GM12878 (cell line): ENCODE data around the gene NXNL1. TPM values are rescaled to one million over a fixed set of nuclear protein-coding genes. Genes with fewer than 3 reads are reported as not detected.

Experiments used
- ATAC-seq: fragments of 200-7000 bp; cut with Tn5 transposase; 3 replicates; pipeline ENCODE4 v1.9.1; 2020; ENCODE audit warnings: mild to moderate bottlenecking, moderate library complexity
- BruUV-seq: library from RNA; stranded (reverse); fragments of 400-500 nt; replicated peaks from 2 replicates; lab custom pipeline; 2021; lab: Mats Ljungman, UMichigan
- CTCF ChIA-PET: fragments of 300-600 bp; sonication (Branson Sonifier 250); formaldehyde crosslinking; extraction: SDS; loops from one replicate; lab custom pipeline; 2021; ENCODE audit warnings: inconsistent platforms; lab: Yijun Ruan, JAX
- POLR2A ChIA-PET: fragments of 350-600 bp; formaldehyde crosslinking; extraction: SDS; loops from one replicate; lab custom pipeline; 2021; ENCODE audit warnings: inconsistent platforms; lab: Charles Lee
- RAD21 ChIA-PET: fragments of 300-600 bp; sonication (Branson Sonifier 250); formaldehyde crosslinking; loops from one replicate; lab custom pipeline; 2023; ENCODE audit warnings: antibody characterized with exemption; ENCODE audit not compliant: unreplicated experiment; lab: Charles Lee
- SMC1A ChIA-PET: fragments of 300-600 bp; sonication (Branson Sonifier 250); formaldehyde crosslinking; loops from one replicate; lab custom pipeline; 2023; ENCODE audit not compliant: unreplicated experiment, uncharacterized antibody; lab: Charles Lee
- DNase-seq: peaks from one replicate; pipeline ENCODE4 v3.0.0-alpha.2; 2011; ENCODE audit warnings: low read depth, low spot score
- FAIRE-seq: peaks from 3 replicates; lab custom pipeline; 2011; peaks lifted over from hg19 to GRCh38; lab: Jason Lieb, UNC
- H2AFZ ChIP-seq: 2 replicates; pipeline ENCODE4 v1.6.0; 2011; ENCODE audit warnings: low read depth, low read length, control low read depth; ENCODE audit not compliant: control insufficient read depth
- H3K27ac ChIP-seq: 2 replicates; pipeline ENCODE4 v1.5.1; 2011; ENCODE audit warnings: control low read depth; ENCODE audit not compliant: control insufficient read depth, insufficient read depth
- H3K27me3 ChIP-seq, 2 experiments: replicated peaks in 1 of 2; 2 replicates each; pipeline versions ENCODE4 v1.6.0 to v1.6.1; 2011; ENCODE audit warnings: low read length in 1 of 2; ENCODE audit not compliant: control insufficient read depth in 2 of 2, insufficient read depth in 2 of 2
- H3K36me3 ChIP-seq, 2 experiments: 2 replicates each; pipeline ENCODE4 v1.5.1; 2011; ENCODE audit warnings: low read length in 1 of 2; ENCODE audit not compliant: control insufficient read depth in 2 of 2, insufficient read depth in 2 of 2
- H3K4me1 ChIP-seq: 2 replicates; pipeline ENCODE4 v1.6.1; 2011; ENCODE audit warnings: mild to moderate bottlenecking, low read length, moderate library complexity, mixed read lengths; ENCODE audit not compliant: control insufficient read depth, insufficient read depth
- H3K4me2 ChIP-seq: 2 replicates; pipeline ENCODE4 v1.6.0; 2011; ENCODE audit warnings: control low read depth; ENCODE audit not compliant: control insufficient read depth, insufficient read depth
- H3K4me3 ChIP-seq: fragments of 200-600 bp; sonication (generic); 2 replicates; pipeline ENCODE4 v1.5.1; 2016
- H3K79me2 ChIP-seq: 2 replicates; pipeline ENCODE4 v1.6.0; 2011; ENCODE audit warnings: low read length; ENCODE audit not compliant: control insufficient read depth, insufficient read depth
- H3K9ac ChIP-seq: 2 replicates; pipeline ENCODE4 v1.8.0; 2011; ENCODE audit warnings: low read length, control low read depth, mixed read lengths; ENCODE audit not compliant: control insufficient read depth, insufficient read depth
- H3K9me3 ChIP-seq: replicated peaks from 3 replicates; pipeline ENCODE4 v1.5.1; 2011; ENCODE audit warnings: mild to moderate bottlenecking, low read length; ENCODE audit not compliant: control insufficient read depth, insufficient read depth
- H4K20me1 ChIP-seq: 2 replicates; pipeline ENCODE4 v1.6.0; 2011; ENCODE audit not compliant: control insufficient read depth, insufficient read depth
- BRCA1 ChIP-seq: IDR thresholded peaks from 2 replicates; pipeline ENCODE4 v1.6.1; 2011; ENCODE audit warnings: low read depth, low read length, improper control_type of control experiment
- CBFB ChIP-seq: IDR thresholded peaks from 2 replicates; pipeline ENCODE4 v1.6.1; 2016; ENCODE audit warnings: antibody characterized with exemption, low read depth
- IKZF2 ChIP-seq, 2 experiments: fragments of 450-650 bp; IDR thresholded peaks; 2 replicates each; pipeline ENCODE4 v1.6.1; 2017; ENCODE audit warnings: mild to moderate bottlenecking in 2 of 2, moderate library complexity in 2 of 2
- RAD21 ChIP-seq: IDR thresholded peaks from 2 replicates; pipeline ENCODE4 v1.6.1; 2011; ENCODE audit warnings: mild to moderate bottlenecking, low read depth, low read length, moderate library complexity; ENCODE audit not compliant: insufficient read depth
- WRNIP1 ChIP-seq: IDR thresholded peaks from 2 replicates; pipeline ENCODE4 v1.6.1; 2011; ENCODE audit warnings: low read depth, low read length, improper control_type of control experiment, borderline replicate concordance
- YBX1 ChIP-seq: fragments of 450-650 bp; IDR thresholded peaks from 2 replicates; pipeline ENCODE4 v1.6.1; 2016; ENCODE audit warnings: antibody characterized with exemption
- WGBS: methylation state at CpG from one replicate; pipeline ENCODE4 v1.1.6; 2016; ENCODE audit warnings: low lambda C conversion rate; ENCODE audit not compliant: insufficient replicate concordance, insufficient coverage; ENCODE audit errors: missing lambda C conversion rate; 5-methylcytosine and 5-hydroxymethylcytosine counted together
- in situ Hi-C: fragments of 300-500 bp; cut with MboI; formaldehyde crosslinking; loops from 9 replicates; pipeline ENCODE4 v1.14.3; 2018; ENCODE audit warnings: mixed read lengths
- intact Hi-C: fragments of 100-400 bp; cut with micrococcal nuclease; formaldehyde crosslinking; loops from one replicate; pipeline ENCODE4 v1.14.2; 2022; ENCODE audit not compliant: unreplicated experiment
- polyA plus RNA-seq, 11 experiments: library from polyadenylated mRNA; depleted of rRNA in 4 of 11; unstranded in 6 of 11; stranded (reverse) in 5 of 11; fragments of >200 nt; fragmentation: Nextera tagmentation in 4 of 11; fragmentation: Illumina TruSeq in 1 of 11; extraction: Ambion mirVana in 4 of 11; extraction: Trizol in 1 of 11; gene quantifications; 1 replicate in 1 of 11; 2 replicates in 10 of 11; pipeline versions ENCODE4 v1.2.1 to v1.2.3, GENCODE V29; 2011 to 2016; ENCODE audit warnings: inconsistent platforms in 2 of 11, missing spikeins in 2 of 11, low read depth in 1 of 11
- total RNA-seq, 4 experiments: library from RNA; depleted of rRNA in 3 of 4; stranded (reverse); fragments of >200 nt in 3 of 4; fragmentation: Illumina TruSeq in 1 of 4; extraction: Trizol in 1 of 4; gene quantifications; 2 replicates each; pipeline versions ENCODE4 v1.2.1 to v1.2.3, GENCODE V29; 2013 to 2021
- TF ChIP-seq, protein P1 (sequence below): IDR thresholded peaks from 2 replicates; pipeline ENCODE4 v1.6.1; 2011; ENCODE audit warnings: mild to moderate bottlenecking, low read depth, low read length, moderate library complexity; ENCODE audit not compliant: insufficient replicate concordance
- TF ChIP-seq, protein P2 (sequence below): fragments of 450-650 bp; conservative IDR thresholded peaks from 2 replicates; pipeline ENCODE4 v1.6.1; 2017; ENCODE audit warnings: mild to moderate bottlenecking, moderate library complexity

Gene NXNL1
- total and polyA plus RNA-seq, 10 of the 15 experiments (the other 5 are each of a cell fraction or from before 2014, with no cell fraction given): not detected

DNA sequence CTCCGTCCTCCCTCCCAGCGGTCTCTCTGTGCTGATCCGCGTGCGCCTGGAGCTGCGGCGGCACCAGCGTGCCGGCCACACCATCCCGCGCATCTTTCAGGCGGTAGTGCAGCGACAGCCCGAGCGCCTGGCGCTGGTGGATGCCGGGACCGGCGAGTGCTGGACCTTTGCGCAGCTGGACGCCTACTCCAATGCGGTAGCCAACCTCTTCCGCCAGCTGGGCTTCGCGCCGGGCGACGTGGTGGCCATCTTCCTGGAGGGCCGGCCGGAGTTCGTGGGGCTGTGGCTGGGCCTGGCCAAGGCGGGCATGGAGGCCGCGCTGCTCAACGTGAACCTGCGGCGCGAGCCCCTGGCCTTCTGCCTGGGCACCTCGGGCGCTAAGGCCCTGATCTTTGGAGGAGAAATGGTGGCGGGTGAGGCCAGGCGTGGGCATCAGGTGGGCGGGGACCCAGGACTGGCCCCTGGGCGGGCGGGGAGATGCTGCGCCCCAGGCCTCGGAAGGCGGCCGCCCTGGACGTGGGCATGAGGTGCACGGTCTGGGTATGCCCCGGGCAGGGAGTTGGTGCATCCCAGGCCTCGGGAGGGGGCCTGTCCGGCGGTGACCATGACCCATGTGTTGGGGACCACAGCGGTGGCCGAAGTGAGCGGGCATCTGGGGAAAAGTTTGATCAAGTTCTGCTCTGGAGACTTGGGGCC lies 26.0 kb upstream of the NXNL1 start:
- intact Hi-C loops: no loop called here

More for the DNA sequence above, 26.0 kb upstream of the NXNL1 start:
- TF ChIP-seq IKZF2 (IDR thresholded peaks at IDR 0.05) (no peak), YBX1 (no peak), CBFB (no peak), BRCA1 (no peak), RAD21 (no peak), WRNIP1 (no peak)
- TF ChIP-seq, protein P1, sequence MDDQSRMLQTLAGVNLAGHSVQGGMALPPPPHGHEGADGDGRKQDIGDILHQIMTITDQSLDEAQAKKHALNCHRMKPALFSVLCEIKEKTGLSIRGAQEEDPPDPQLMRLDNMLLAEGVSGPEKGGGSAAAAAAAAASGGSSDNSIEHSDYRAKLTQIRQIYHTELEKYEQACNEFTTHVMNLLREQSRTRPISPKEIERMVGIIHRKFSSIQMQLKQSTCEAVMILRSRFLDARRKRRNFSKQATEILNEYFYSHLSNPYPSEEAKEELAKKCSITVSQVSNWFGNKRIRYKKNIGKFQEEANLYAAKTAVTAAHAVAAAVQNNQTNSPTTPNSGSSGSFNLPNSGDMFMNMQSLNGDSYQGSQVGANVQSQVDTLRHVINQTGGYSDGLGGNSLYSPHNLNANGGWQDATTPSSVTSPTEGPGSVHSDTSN: no peak
- TF ChIP-seq, protein P2, sequence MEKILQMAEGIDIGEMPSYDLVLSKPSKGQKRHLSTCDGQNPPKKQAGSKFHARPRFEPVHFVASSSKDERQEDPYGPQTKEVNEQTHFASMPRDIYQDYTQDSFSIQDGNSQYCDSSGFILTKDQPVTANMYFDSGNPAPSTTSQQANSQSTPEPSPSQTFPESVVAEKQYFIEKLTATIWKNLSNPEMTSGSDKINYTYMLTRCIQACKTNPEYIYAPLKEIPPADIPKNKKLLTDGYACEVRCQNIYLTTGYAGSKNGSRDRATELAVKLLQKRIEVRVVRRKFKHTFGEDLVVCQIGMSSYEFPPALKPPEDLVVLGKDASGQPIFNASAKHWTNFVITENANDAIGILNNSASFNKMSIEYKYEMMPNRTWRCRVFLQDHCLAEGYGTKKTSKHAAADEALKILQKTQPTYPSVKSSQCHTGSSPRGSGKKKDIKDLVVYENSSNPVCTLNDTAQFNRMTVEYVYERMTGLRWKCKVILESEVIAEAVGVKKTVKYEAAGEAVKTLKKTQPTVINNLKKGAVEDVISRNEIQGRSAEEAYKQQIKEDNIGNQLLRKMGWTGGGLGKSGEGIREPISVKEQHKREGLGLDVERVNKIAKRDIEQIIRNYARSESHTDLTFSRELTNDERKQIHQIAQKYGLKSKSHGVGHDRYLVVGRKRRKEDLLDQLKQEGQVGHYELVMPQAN: no peak
- POLR2A ChIA-PET: interaction anchor here (0.6 kb wide), 1 partner anchor 948 kb away, joined by 3 read pairs; no protein-coding TSS in a partner anchor
- H3K79me2 ChIP-seq: no peaks in the 10 kb centered on the region
- in situ Hi-C loops: no loop called here
- no peaks in the 10 kb centered on the region for H3K36me3 ChIP-seq
- RAD21 ChIA-PET: no interaction called here
- peaks cover 6% of the 10 kb centered on the region for H3K4me1 ChIP-seq
- ATAC-seq: no peak
- no peak for FAIRE-seq
- SMC1A ChIA-PET: no interaction called here
- no peak overlapping the region for H3K9ac ChIP-seq
- WGBS: 91% methylated on average over 44 of the region's 58 CpGs
- no peak overlapping the region for H3K27ac ChIP-seq
- H3K4me2 ChIP-seq: no peak overlapping the region
- CTCF ChIA-PET: no interaction called here
- H3K27me3 ChIP-seq: no peaks in the 10 kb centered on the region
- no peaks in the 10 kb centered on the region for H4K20me1 ChIP-seq
- H3K9me3 ChIP-seq: no peaks in the 10 kb centered on the region
- no peak for DNase-seq
- H2AFZ ChIP-seq: no peak overlapping the region
- BruUV-seq: no TSS peak
- H3K4me3 ChIP-seq: no peak overlapping the region
